Measurements from ENCODE around the gene PTGIS.

PTGIS gene

GRCh38 chr20:49455691-49456090 is 112.2 kb downstream of the PTGIS start:
- DNase-seq (ENCODE audit: low read depth) = no peak
- no peak for TF ChIP-seq CTCF (conservative IDR thresholded peaks at IDR 0.05; ENCODE audit: low read length)
- H3K4me3 ChIP-seq (ENCODE audit: low read length) = no peak overlapping the region
